Loucy (cell line): ENCODE measurements around the gene XIRP2.

Experiments used
- H2AFZ ChIP-seq: fragments of 200-600 bp; sonication (generic); 2 replicates; pipeline ENCODE4 v1.6.0; 2016; ENCODE audit warnings: antibody characterized with exemption, mild to moderate bottlenecking, low read length, moderate library complexity
- H3F3A ChIP-seq: fragments of 200-600 bp; 2 replicates; pipeline ENCODE4 v1.6.0; 2016; ENCODE audit warnings: antibody characterized with exemption, low read depth, mild to moderate bottlenecking
- H3K27me3 ChIP-seq: fragments of 200-600 bp; sonication (generic); 2 replicates; pipeline ENCODE4 v1.6.1; 2014; ENCODE audit warnings: low read length, mild to moderate bottlenecking; ENCODE audit not compliant: insufficient read depth, poor library complexity, severe bottlenecking
- H3K36me3 ChIP-seq: fragments of 200-600 bp; sonication (generic); 2 replicates; pipeline ENCODE4 v1.6.1; 2016; ENCODE audit warnings: low read length; ENCODE audit not compliant: insufficient read depth
- H3K4me1 ChIP-seq: fragments of 200-600 bp; sonication (generic); 2 replicates; pipeline ENCODE4 v1.5.1; 2014; ENCODE audit warnings: low read length, mild to moderate bottlenecking; ENCODE audit not compliant: insufficient read depth, poor library complexity, severe bottlenecking
- H3K4me2 ChIP-seq: fragments of 200-600 bp; sonication (generic); 2 replicates; pipeline ENCODE4 v1.6.0; 2014; ENCODE audit warnings: antibody characterized with exemption, low read length, low read depth, mild to moderate bottlenecking; ENCODE audit not compliant: poor library complexity, severe bottlenecking
- H3K4me3 ChIP-seq: fragments of 200-600 bp; sonication (generic); 2 replicates; pipeline ENCODE4 v1.5.1; 2014; ENCODE audit warnings: low read length, mild to moderate bottlenecking, mixed read lengths; ENCODE audit not compliant: poor library complexity, severe bottlenecking
- H3K79me2 ChIP-seq: fragments of 200-600 bp; sonication (generic); 2 replicates; pipeline ENCODE4 v1.6.1; 2014; ENCODE audit warnings: low read length; ENCODE audit not compliant: insufficient read depth
- H3K9ac ChIP-seq: fragments of 200-600 bp; sonication (generic); 2 replicates; pipeline ENCODE4 v1.6.0; 2014; ENCODE audit warnings: mild to moderate bottlenecking, low read depth, low read length, moderate library complexity; ENCODE audit not compliant: poor library complexity, severe bottlenecking
- H3K9me2 ChIP-seq: fragments of 200-600 bp; sonication (generic); replicated peaks from 2 replicates; pipeline ENCODE4 v1.6.1; 2016; ENCODE audit warnings: low read depth, low read length, mixed read lengths
- H3K9me3 ChIP-seq: fragments of 200-600 bp; sonication (generic); 2 replicates; pipeline ENCODE4 v1.6.1; 2014; ENCODE audit warnings: mild to moderate bottlenecking, antibody characterized with exemption, low read length, low read depth; ENCODE audit not compliant: insufficient read depth
- H4K20me1 ChIP-seq: fragments of 200-600 bp; sonication (generic); 2 replicates; pipeline ENCODE4 v1.6.0; 2014; ENCODE audit warnings: antibody characterized with exemption, low read length, mild to moderate bottlenecking; ENCODE audit not compliant: insufficient read depth, poor library complexity, severe bottlenecking
- EZH2phosphoT487 ChIP-seq: fragments of 200-600 bp; IDR thresholded peaks from 2 replicates; pipeline ENCODE4 v1.6.1; 2018; ENCODE audit warnings: antibody characterized with exemption, mild to moderate bottlenecking, moderate library complexity, borderline replicate concordance
- TF ChIP-seq, protein P1 (sequence below): fragments of 200-600 bp; sonication (generic); conservative IDR thresholded peaks from 2 replicates; pipeline ENCODE4 v1.5.1; 2014; ENCODE audit warnings: mild to moderate bottlenecking, antibody characterized with exemption, low read length

Gene XIRP2, protein sequence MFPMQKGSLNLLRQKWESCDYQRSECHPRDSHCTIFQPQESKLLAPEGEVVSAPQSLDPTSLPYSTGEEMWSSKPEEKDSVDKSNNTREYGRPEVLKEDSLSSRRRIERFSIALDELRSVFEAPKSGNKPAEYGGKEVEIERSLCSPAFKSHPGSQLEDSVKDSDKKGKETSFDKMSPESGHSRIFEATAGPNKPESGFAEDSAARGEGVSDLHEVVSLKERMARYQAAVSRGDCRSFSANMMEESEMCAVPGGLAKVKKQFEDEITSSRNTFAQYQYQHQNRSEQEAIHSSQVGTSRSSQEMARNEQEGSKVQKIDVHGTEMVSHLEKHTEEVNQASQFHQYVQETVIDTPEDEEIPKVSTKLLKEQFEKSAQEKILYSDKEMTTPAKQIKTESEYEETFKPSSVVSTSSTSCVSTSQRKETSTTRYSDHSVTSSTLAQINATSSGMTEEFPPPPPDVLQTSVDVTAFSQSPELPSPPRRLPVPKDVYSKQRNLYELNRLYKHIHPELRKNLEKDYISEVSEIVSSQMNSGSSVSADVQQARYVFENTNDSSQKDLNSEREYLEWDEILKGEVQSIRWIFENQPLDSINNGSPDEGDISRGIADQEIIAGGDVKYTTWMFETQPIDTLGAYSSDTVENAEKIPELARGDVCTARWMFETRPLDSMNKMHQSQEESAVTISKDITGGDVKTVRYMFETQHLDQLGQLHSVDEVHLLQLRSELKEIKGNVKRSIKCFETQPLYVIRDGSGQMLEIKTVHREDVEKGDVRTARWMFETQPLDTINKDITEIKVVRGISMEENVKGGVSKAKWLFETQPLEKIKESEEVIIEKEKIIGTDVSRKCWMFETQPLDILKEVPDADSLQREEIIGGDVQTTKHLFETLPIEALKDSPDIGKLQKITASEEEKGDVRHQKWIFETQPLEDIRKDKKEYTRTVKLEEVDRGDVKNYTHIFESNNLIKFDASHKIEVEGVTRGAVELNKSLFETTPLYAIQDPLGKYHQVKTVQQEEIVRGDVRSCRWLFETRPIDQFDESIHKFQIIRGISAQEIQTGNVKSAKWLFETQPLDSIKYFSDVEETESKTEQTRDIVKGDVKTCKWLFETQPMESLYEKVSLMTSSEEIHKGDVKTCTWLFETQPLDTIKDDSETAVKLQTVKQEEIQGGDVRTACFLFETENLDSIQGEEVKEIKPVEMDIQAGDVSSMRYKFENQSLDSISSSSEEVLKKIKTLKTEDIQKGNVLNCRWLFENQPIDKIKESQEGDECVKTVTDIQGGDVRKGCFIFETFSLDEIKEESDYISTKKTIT (N-terminal part only)

DNA sequence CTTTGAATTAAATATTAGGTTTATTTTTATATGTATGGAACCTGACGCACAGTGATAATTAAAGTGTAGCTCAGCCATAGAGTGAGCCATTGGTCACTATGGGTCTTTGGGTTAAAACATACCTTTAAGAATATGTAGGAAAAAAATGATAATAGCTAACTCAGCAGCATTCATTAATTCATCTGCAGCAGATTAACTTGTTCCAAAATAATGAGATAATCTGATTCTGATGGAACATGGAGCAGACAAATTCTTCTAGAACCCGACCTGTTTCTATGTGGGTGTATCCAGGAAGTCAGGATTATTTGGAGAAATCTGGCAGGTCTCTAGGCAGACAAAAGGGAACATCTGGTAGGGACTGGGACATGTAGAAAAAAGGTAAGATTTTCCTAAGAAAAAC lies at the start of gene XIRP2:
TSS of gene XIRP2 (plus strand) at position 301 of the 400 bp plus-strand sequence. CDS start 15,003 bp downstream, outside the sequence.
- Histone ChIP-seq H2AFZ (no peak within 1 kb of the TSS), H3K36me3 (no peaks in the 10 kb centered on the region), H3K9me3 (no peaks in the 10 kb centered on the region), H3K9ac (no peak within 1 kb of the TSS), H3K4me2 (no peak within 1 kb of the TSS), H3K27me3 (no peaks in the 10 kb centered on the region), H3K9me2 (no peaks in the 10 kb centered on the region), H3K4me3 (no peak within 1 kb of the TSS), H3K79me2 (no peaks in the 10 kb centered on the region), H3F3A (no peaks in the 10 kb centered on the region), H4K20me1 (no peaks in the 10 kb centered on the region), H3K4me1 (no peaks in the 10 kb centered on the region)
- TF ChIP-seq, protein P1, sequence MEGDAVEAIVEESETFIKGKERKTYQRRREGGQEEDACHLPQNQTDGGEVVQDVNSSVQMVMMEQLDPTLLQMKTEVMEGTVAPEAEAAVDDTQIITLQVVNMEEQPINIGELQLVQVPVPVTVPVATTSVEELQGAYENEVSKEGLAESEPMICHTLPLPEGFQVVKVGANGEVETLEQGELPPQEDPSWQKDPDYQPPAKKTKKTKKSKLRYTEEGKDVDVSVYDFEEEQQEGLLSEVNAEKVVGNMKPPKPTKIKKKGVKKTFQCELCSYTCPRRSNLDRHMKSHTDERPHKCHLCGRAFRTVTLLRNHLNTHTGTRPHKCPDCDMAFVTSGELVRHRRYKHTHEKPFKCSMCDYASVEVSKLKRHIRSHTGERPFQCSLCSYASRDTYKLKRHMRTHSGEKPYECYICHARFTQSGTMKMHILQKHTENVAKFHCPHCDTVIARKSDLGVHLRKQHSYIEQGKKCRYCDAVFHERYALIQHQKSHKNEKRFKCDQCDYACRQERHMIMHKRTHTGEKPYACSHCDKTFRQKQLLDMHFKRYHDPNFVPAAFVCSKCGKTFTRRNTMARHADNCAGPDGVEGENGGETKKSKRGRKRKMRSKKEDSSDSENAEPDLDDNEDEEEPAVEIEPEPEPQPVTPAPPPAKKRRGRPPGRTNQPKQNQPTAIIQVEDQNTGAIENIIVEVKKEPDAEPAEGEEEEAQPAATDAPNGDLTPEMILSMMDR, result no peak
- TF ChIP-seq EZH2phosphoT487, result no peak

DNA sequence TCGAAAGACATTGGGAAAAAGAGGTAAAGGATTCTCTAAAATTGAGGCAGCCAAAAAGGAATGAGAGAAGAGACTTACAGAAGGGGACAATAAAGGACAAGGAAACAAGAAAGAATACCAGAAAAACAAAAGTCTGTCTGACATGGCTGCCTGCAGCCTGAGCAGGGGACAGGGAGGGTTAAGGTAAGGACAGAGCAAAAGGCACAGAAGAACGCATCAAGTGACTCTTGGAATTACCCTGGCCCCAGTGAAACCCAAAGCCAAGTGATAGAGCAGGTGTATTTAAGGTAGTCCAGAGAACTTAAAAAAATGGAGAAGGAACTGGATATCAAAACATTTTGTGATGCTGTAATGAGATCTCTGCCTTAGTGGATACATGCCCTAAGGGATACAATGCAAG lies 47.1 kb upstream of the XIRP2 start:
- no peaks in the 10 kb centered on the region for H3K36me3 ChIP-seq
- H3K4me1 ChIP-seq, result no peaks in the 10 kb centered on the region
- H3K79me2 ChIP-seq, result no peaks in the 10 kb centered on the region
- H4K20me1 ChIP-seq, result no peaks in the 10 kb centered on the region
- no peak overlapping the region for H3K4me2 ChIP-seq
- no peak for TF ChIP-seq EZH2phosphoT487
- TF ChIP-seq, protein P1, result no peak
- H3K27me3 ChIP-seq, result no peaks in the 10 kb centered on the region
- H3K9ac ChIP-seq, result no peak overlapping the region
- H3K9me2 ChIP-seq, result no peaks in the 10 kb centered on the region
- H2AFZ ChIP-seq, result no peak overlapping the region
- no peaks in the 10 kb centered on the region for H3F3A ChIP-seq
- no peak overlapping the region for H3K4me3 ChIP-seq
- no peaks in the 10 kb centered on the region for H3K9me3 ChIP-seq

DNA sequence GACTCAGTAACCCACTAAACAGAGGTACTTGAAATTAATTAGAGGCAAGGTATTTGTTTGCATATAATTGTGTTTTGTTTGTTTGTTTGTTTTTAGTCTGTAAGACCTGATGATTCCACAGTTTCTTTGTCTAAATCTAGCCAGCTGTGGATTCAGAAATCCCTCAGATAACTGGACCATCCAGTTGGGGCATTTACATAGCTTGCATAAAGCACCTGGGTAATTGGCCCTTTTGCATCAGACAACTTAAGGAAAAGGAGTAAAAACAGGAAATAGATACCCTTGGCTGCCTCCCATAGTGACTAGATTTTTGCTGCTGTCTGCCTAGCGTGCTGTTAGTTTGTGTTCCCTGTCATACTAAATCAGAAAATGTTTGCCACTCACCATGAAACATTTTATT lies 46.6 kb upstream of the XIRP2 start:
- no peaks in the 10 kb centered on the region for H3K9me3 ChIP-seq

More for the DNA sequence above, 46.6 kb upstream of the XIRP2 start:
- Histone ChIP-seq H3K4me2 (no peak overlapping the region), H3K4me3 (no peak overlapping the region), H3K9me2 (no peaks in the 10 kb centered on the region), H3K4me1 (no peaks in the 10 kb centered on the region), H4K20me1 (no peaks in the 10 kb centered on the region), H3K9ac (no peak overlapping the region), H3F3A (no peaks in the 10 kb centered on the region), H3K27me3 (no peaks in the 10 kb centered on the region), H3K36me3 (no peaks in the 10 kb centered on the region), H2AFZ (no peak overlapping the region), H3K79me2 (no peaks in the 10 kb centered on the region)
- no peak for TF ChIP-seq EZH2phosphoT487
- TF ChIP-seq, protein P1, result no peak
